Loucy (cell line): Measurements from ENCODE around the gene GALNT5.

Source experiments
- H2AFZ ChIP-seq: fragments of 200-600 bp; sonication (generic); 2 replicates; pipeline ENCODE4 v1.6.0; 2016; ENCODE audit warnings: antibody characterized with exemption, mild to moderate bottlenecking, low read length, moderate library complexity
- H3F3A ChIP-seq: fragments of 200-600 bp; 2 replicates; pipeline ENCODE4 v1.6.0; 2016; ENCODE audit warnings: antibody characterized with exemption, low read depth, mild to moderate bottlenecking
- H3K27me3 ChIP-seq: fragments of 200-600 bp; sonication (generic); 2 replicates; pipeline ENCODE4 v1.6.1; 2014; ENCODE audit warnings: low read length, mild to moderate bottlenecking; ENCODE audit not compliant: insufficient read depth, poor library complexity, severe bottlenecking
- H3K36me3 ChIP-seq: fragments of 200-600 bp; sonication (generic); 2 replicates; pipeline ENCODE4 v1.6.1; 2016; ENCODE audit warnings: low read length; ENCODE audit not compliant: insufficient read depth
- H3K4me1 ChIP-seq: fragments of 200-600 bp; sonication (generic); 2 replicates; pipeline ENCODE4 v1.5.1; 2014; ENCODE audit warnings: low read length, mild to moderate bottlenecking; ENCODE audit not compliant: insufficient read depth, poor library complexity, severe bottlenecking
- H3K4me2 ChIP-seq: fragments of 200-600 bp; sonication (generic); 2 replicates; pipeline ENCODE4 v1.6.0; 2014; ENCODE audit warnings: antibody characterized with exemption, low read length, low read depth, mild to moderate bottlenecking; ENCODE audit not compliant: poor library complexity, severe bottlenecking
- H3K4me3 ChIP-seq: fragments of 200-600 bp; sonication (generic); 2 replicates; pipeline ENCODE4 v1.5.1; 2014; ENCODE audit warnings: low read length, mild to moderate bottlenecking, mixed read lengths; ENCODE audit not compliant: poor library complexity, severe bottlenecking
- H3K79me2 ChIP-seq: fragments of 200-600 bp; sonication (generic); 2 replicates; pipeline ENCODE4 v1.6.1; 2014; ENCODE audit warnings: low read length; ENCODE audit not compliant: insufficient read depth
- H3K9ac ChIP-seq: fragments of 200-600 bp; sonication (generic); 2 replicates; pipeline ENCODE4 v1.6.0; 2014; ENCODE audit warnings: mild to moderate bottlenecking, low read depth, low read length, moderate library complexity; ENCODE audit not compliant: poor library complexity, severe bottlenecking
- H3K9me2 ChIP-seq: fragments of 200-600 bp; sonication (generic); replicated peaks from 2 replicates; pipeline ENCODE4 v1.6.1; 2016; ENCODE audit warnings: low read depth, low read length, mixed read lengths
- H3K9me3 ChIP-seq: fragments of 200-600 bp; sonication (generic); 2 replicates; pipeline ENCODE4 v1.6.1; 2014; ENCODE audit warnings: mild to moderate bottlenecking, antibody characterized with exemption, low read length, low read depth; ENCODE audit not compliant: insufficient read depth
- H4K20me1 ChIP-seq: fragments of 200-600 bp; sonication (generic); 2 replicates; pipeline ENCODE4 v1.6.0; 2014; ENCODE audit warnings: antibody characterized with exemption, low read length, mild to moderate bottlenecking; ENCODE audit not compliant: insufficient read depth, poor library complexity, severe bottlenecking
- EZH2phosphoT487 ChIP-seq: fragments of 200-600 bp; IDR thresholded peaks from 2 replicates; pipeline ENCODE4 v1.6.1; 2018; ENCODE audit warnings: antibody characterized with exemption, mild to moderate bottlenecking, moderate library complexity, borderline replicate concordance
- TF ChIP-seq, protein P1 (sequence below): fragments of 200-600 bp; sonication (generic); conservative IDR thresholded peaks from 2 replicates; pipeline ENCODE4 v1.5.1; 2014; ENCODE audit warnings: mild to moderate bottlenecking, antibody characterized with exemption, low read length

Gene GALNT5

DNA sequence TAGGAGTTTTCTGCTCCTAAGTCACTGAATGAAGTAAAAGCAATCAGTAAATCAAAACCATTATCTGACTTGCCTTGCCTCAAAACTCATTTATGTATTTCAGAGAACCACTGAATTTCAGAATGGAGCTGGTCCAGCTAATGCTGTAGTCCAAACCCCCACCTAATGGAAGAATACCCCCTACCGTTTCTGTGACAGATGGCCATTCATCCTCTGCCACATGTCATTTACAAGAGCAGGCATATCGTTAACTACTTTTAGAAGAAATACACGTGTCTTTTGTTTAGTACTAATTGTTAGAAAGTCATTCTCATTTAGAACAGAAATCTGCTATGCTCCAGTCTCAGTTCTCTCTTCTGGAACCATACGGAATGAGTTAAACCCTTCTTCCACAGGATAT is 12.8 kb upstream of the GALNT5 start:
- Histone ChIP-seq H3K27me3 (no peaks in the 10 kb centered on the region), H3K4me2 (no peak overlapping the region), H3K79me2 (no peaks in the 10 kb centered on the region), H3K9me3 (no peaks in the 10 kb centered on the region), H4K20me1 (no peaks in the 10 kb centered on the region), H3K9me2 (no peaks in the 10 kb centered on the region), H3F3A (no peaks in the 10 kb centered on the region), H3K4me1 (no peaks in the 10 kb centered on the region), H3K9ac (no peak overlapping the region), H3K4me3 (no peak overlapping the region), H3K36me3 (no peaks in the 10 kb centered on the region), H2AFZ (no peak overlapping the region)
- no peak for TF ChIP-seq EZH2phosphoT487
- TF ChIP-seq, protein P1, sequence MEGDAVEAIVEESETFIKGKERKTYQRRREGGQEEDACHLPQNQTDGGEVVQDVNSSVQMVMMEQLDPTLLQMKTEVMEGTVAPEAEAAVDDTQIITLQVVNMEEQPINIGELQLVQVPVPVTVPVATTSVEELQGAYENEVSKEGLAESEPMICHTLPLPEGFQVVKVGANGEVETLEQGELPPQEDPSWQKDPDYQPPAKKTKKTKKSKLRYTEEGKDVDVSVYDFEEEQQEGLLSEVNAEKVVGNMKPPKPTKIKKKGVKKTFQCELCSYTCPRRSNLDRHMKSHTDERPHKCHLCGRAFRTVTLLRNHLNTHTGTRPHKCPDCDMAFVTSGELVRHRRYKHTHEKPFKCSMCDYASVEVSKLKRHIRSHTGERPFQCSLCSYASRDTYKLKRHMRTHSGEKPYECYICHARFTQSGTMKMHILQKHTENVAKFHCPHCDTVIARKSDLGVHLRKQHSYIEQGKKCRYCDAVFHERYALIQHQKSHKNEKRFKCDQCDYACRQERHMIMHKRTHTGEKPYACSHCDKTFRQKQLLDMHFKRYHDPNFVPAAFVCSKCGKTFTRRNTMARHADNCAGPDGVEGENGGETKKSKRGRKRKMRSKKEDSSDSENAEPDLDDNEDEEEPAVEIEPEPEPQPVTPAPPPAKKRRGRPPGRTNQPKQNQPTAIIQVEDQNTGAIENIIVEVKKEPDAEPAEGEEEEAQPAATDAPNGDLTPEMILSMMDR = no peak

DNA sequence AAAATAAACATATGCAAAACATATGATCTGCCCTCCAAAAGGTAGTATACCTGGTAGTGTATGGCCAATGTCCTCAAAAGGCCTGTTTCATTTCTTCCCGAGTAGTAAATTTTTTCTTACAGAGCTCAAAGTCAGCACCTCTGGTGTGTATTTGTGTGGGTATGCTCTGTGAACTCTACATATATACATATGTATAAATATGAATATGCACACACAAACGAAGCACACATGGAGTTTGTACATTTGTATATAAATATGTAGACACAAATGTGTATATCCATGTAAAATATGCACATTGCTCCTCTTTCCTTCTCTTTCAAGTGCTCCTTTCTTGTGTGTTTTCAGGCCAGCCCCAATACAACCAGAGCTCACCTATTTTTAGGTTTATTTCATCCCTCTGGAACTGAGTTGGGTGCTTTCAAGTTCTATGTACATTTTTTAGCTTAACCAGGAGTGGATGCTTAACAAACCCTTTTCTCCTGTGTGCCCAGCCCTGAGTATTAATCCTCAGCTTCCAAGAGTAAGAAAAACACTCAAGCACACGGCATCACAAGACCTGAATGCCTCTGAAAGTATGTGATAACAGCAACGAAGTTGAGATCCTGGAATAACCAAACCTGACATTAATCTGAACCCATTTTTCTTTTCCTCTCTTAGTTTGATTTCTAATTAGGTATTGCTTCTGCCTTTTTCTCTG is 12.2 kb upstream of the GALNT5 start:
- Histone ChIP-seq H3K9me3 (no peaks in the 10 kb centered on the region), H3F3A (no peaks in the 10 kb centered on the region), H3K4me1 (no peaks in the 10 kb centered on the region), H3K4me3 (no peak overlapping the region), H3K9ac (no peak overlapping the region), H2AFZ (no peak overlapping the region), H3K9me2 (no peaks in the 10 kb centered on the region), H3K4me2 (no peak overlapping the region), H4K20me1 (no peaks in the 10 kb centered on the region), H3K79me2 (no peaks in the 10 kb centered on the region), H3K36me3 (no peaks in the 10 kb centered on the region), H3K27me3 (no peaks in the 10 kb centered on the region)
- TF ChIP-seq EZH2phosphoT487 = no peak
- TF ChIP-seq, protein P1 = no peak

DNA sequence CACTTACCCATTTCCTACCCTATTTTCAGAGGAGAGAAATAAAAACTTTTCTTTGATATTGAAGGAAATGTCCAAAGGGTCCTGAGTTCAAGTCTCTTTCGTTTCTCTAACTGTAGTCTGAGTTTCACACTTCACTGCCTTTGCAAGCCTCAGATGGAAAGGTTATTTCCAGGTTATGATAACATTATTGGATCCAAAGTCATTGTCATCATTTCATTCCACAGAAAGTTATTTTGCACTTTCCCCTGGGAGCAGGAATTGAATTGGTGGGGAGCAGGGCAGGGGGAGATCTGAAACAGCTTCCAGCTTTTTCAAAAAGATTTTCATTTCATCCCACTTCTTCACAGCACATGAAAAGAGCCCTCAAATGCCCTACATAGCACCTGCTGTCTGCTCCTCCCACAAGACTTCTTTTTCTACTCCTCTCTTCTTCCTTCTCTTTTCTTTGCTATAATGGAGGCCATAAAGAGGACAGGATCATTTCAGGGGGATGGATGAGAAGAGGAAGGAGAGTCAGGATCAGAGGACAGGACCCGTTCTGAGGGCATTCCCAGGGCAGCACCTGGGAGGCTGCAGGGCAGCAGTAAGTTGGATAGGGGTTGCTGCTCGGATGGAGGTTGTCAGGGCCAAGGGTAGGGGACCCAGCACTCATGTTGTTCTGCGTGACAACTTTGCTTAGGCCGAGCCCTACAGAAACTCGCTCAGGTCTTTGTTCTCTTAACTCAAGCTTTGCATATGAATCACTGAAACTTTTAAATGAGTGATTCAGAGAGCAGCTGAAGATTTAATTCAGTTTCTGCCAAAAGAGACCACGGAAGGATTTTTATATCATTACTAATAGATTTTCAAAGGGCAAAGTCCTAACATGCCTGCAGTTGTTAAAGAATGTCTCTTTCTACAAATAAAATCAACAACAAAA is 11.4 kb upstream of the GALNT5 start:
- no peaks in the 10 kb centered on the region for H4K20me1 ChIP-seq
- H3K4me3 ChIP-seq = no peak overlapping the region
- H3F3A ChIP-seq = no peaks in the 10 kb centered on the region
- H3K4me2 ChIP-seq = no peak overlapping the region
- no peaks in the 10 kb centered on the region for H3K9me2 ChIP-seq
- no peak overlapping the region for H2AFZ ChIP-seq
- no peak overlapping the region for H3K9ac ChIP-seq
- TF ChIP-seq, protein P1 = no peak
- no peak for TF ChIP-seq EZH2phosphoT487
- H3K79me2 ChIP-seq = no peaks in the 10 kb centered on the region
- no peaks in the 10 kb centered on the region for H3K27me3 ChIP-seq
- H3K36me3 ChIP-seq = no peaks in the 10 kb centered on the region
- H3K4me1 ChIP-seq = no peaks in the 10 kb centered on the region
- no peaks in the 10 kb centered on the region for H3K9me3 ChIP-seq
